ENCODE results near the gene RAB23.

- TF ChIP-seq POLR2A (IDR thresholded peaks at IDR 0.05; ENCODE audit: low read length) = no peak
- no peak for TF ChIP-seq GATA1 (IDR thresholded peaks at IDR 0.05; ENCODE audit: low read depth, low read length)
These were observed 84.8 kb downstream of the RAB23 start for GRCh38 chr6:57137350-57137749.

Data from erythroblast (primary cell).